Activated naive CD4-positive, alpha-beta T cell treated with anti-CD3 and anti-CD28 coated beads, Interleukin-2, amount 50 U/mL, for 24 hours (primary cell): ENCODE results near the gene NPAS3.

Experiments
- H3K27ac Mint-ChIP-seq: one replicate; pipeline ENCODE4 v1.8.0; 2021; ENCODE audit warnings: mild to moderate bottlenecking, mixed read lengths
- H3K27me3 Mint-ChIP-seq: one replicate; pipeline ENCODE4 v1.8.0; 2021; ENCODE audit warnings: mixed read lengths
- H3K36me3 Mint-ChIP-seq: one replicate; pipeline ENCODE4 v1.8.0; 2021; ENCODE audit warnings: mixed read lengths
- H3K4me1 Mint-ChIP-seq: one replicate; pipeline ENCODE4 v1.8.0; 2021; ENCODE audit warnings: mixed read lengths
- H3K4me3 Mint-ChIP-seq: one replicate; pipeline ENCODE4 v1.8.0; 2021; ENCODE audit warnings: mild to moderate bottlenecking, mixed read lengths
- H3K9me3 Mint-ChIP-seq: one replicate; pipeline ENCODE4 v1.8.0; 2021; ENCODE audit warnings: mixed read lengths

The NPAS3 gene

DNA sequence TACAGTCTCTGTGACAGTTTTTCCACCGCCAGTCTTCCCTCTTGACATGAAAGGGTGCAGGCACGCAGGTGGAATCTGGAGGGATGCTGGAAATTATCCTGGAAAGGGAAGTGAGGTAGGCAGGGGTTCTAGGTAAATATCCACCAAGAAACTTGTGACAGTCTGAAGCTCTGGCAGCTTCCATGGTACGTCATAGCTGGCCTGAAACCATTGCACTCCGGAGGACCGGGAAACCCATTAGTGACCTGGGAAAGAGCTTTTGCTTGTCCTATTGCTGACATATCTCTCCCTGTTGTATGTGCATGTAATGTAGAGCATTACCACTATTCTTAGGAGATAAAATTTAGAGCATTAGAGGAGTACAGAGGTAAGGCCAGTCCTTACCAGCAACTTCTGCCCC is 736.2 kb downstream of the NPAS3 start:
- Mint-ChIP-seq H3K36me3 (no peaks in the 10 kb centered on the region), H3K9me3 (no peaks in the 10 kb centered on the region)

DNA sequence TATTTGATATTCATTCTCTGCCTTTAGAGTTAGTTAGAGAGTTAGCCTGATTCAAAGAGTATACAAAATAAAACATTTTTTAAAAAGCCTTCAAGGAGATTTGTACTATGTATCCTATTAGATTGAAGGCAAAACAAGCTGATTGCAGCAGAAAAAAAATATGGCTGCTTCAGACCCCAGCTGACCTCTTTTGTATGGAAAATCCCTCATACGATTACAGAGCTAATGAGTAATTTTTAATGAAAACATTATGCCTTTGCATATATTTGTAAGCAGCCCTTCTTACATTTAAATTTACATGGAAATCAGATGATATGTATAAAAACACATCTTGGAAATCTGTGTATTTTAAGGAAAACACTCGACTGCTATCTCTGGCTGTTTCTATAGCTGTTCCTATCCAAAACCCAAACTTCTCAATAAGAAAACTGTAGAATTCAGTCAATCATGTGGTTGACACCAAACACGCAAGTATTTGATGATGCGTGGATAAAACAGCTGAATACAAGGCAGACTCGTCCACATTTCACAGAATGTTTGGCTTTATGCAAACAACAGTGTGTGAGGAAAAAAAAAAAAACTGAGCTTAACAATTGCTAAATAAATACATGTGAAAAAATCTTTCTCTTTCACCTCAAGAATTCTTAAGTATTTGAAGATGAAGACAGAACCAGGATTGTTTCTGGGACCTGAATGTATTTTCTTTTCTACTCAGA is 736.9 kb downstream of the NPAS3 start:
- no peaks in the 10 kb centered on the region for H3K9me3 Mint-ChIP-seq
- no peak overlapping the region for H3K4me3 Mint-ChIP-seq
- H3K27ac Mint-ChIP-seq, result no peak overlapping the region
- no peaks in the 10 kb centered on the region for H3K36me3 Mint-ChIP-seq
- H3K27me3 Mint-ChIP-seq, result no peaks in the 10 kb centered on the region
- H3K4me1 Mint-ChIP-seq, result no peaks in the 10 kb centered on the region

More for the DNA sequence above, 736.2 kb downstream of the NPAS3 start:
- Mint-ChIP-seq H3K4me1 (no peaks in the 10 kb centered on the region), H3K4me3 (no peak overlapping the region), H3K27ac (no peak overlapping the region), H3K27me3 (no peaks in the 10 kb centered on the region)

DNA sequence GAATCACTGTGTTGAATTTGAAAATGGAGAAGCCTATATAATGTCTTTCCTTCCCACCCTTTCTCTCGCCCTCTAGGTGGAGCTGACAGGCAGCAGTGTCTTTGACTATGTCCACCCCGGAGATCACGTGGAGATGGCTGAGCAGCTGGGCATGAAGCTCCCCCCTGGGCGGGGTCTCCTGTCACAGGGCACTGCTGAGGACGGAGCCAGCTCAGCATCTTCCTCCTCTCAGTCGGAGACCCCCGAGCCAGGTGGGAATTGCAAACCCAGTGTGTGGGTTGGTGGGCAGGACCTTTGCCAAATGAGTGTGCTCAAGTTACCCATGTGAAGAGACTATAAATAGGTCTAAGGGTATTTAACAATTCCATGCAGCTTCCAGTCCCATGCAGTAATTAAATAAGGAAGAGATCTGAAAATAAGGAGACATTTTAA is 737.5 kb downstream of the NPAS3 start:
- H3K4me1 Mint-ChIP-seq, result no peaks in the 10 kb centered on the region
- no peaks in the 10 kb centered on the region for H3K36me3 Mint-ChIP-seq
- H3K9me3 Mint-ChIP-seq, result no peaks in the 10 kb centered on the region
- H3K27ac Mint-ChIP-seq, result no peak overlapping the region
- H3K27me3 Mint-ChIP-seq, result no peaks in the 10 kb centered on the region
- no peak overlapping the region for H3K4me3 Mint-ChIP-seq

GRCh38 chr14:33676891-33677290 is 738.2 kb downstream of the NPAS3 start:
- Mint-ChIP-seq H3K4me3 (no peak overlapping the region), H3K27me3 (no peaks in the 10 kb centered on the region), H3K9me3 (no peaks in the 10 kb centered on the region), H3K36me3 (no peaks in the 10 kb centered on the region), H3K27ac (no peak overlapping the region), H3K4me1 (no peaks in the 10 kb centered on the region)

DNA sequence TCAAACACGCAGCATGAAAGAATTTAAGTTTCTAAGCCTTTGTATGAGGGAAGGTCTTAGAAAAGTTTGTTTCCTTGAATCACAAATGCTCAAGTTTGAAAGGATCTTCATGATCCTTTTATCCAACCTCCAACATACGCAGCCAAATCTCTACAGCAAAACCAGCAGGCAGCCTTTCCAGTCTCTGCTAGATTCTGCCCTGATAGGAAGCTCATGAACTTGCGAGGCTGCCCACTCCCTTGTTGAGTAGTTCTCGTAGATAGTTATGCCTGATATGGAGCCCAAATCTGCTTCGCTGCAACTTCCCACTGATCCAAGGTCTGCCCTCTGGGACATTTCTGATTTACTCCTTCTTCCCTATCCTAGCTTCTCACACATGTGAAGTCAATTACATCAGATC is 739.3 kb downstream of the NPAS3 start:
- Mint-ChIP-seq H3K9me3 (no peaks in the 10 kb centered on the region), H3K27me3 (no peaks in the 10 kb centered on the region), H3K4me1 (no peaks in the 10 kb centered on the region), H3K27ac (no peak overlapping the region), H3K4me3 (no peak overlapping the region), H3K36me3 (no peaks in the 10 kb centered on the region)

DNA sequence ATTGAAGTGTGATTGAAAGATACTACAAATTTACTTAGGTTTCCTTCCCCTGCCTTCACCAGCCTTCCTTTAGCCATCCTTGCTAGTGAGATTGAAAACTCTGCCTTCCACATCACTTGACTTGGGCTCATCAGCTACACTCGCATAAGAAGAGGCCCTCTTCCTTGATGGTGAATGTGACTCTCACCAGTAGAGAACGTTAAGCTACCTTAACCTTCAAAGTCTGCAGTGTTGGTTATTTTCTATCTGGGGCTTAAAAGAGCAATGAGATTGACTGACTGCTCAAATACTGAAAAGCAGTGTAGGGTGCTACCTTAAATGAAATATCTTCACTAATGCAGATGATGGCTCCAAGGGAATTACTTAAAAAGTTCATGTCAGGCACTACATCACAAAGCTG is 740.3 kb downstream of the NPAS3 start:
- Mint-ChIP-seq H3K27ac (no peak overlapping the region), H3K4me1 (no peaks in the 10 kb centered on the region), H3K27me3 (no peaks in the 10 kb centered on the region), H3K36me3 (no peaks in the 10 kb centered on the region), H3K4me3 (no peak overlapping the region), H3K9me3 (no peaks in the 10 kb centered on the region)

- Mint-ChIP-seq H3K27me3 (no peaks in the 10 kb centered on the region), H3K27ac (no peak overlapping the region), H3K9me3 (no peaks in the 10 kb centered on the region), H3K4me3 (no peak overlapping the region), H3K36me3 (no peaks in the 10 kb centered on the region), H3K4me1 (no peaks in the 10 kb centered on the region)
Measured at GRCh38 chr14:33679461-33680225, 741.0 kb downstream of the NPAS3 start.

DNA sequence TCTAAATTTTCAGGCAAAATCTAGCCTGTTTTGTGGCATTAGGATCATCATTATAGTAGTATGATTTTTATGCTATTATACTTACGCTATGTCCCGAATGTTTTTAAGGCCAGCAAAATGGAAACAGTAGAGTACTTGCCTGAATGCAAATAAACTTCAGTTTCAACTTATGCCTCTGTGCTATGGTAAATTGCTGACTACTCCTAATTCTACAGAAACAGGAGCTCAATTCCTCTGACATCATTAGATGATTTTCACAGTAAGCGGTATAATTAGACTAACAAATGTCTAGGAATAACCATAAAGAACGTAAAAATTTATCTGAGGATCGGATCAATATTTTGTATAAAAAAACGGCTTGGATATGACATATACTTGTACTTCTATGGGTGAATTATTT is 742.2 kb downstream of the NPAS3 start:
- Mint-ChIP-seq H3K27ac (no peak overlapping the region), H3K36me3 (no peaks in the 10 kb centered on the region), H3K4me3 (no peak overlapping the region), H3K4me1 (no peaks in the 10 kb centered on the region), H3K27me3 (no peaks in the 10 kb centered on the region), H3K9me3 (no peaks in the 10 kb centered on the region)

DNA sequence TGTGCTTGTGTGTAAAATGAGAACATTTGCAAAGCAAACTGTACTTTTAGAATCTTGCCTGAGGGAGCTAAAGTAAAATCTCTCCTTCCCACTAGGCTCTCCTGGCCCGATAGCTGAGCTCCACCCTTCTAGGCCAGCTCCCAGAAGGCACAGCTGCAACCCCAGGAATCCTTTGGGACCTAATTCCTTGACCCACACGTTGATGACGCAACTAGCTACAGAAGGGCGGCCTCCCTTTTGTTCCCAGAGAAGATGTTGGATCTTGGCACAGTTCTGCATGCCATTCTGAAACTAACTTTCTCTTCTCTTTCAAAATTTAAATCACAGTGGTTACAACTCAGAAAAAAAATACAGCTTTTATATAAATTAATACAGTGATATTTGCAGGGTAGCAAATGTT is 744.1 kb downstream of the NPAS3 start:
- Mint-ChIP-seq H3K4me1 (no peaks in the 10 kb centered on the region), H3K27ac (no peak overlapping the region), H3K36me3 (no peaks in the 10 kb centered on the region), H3K9me3 (no peaks in the 10 kb centered on the region), H3K27me3 (no peaks in the 10 kb centered on the region), H3K4me3 (no peak overlapping the region)

GRCh38 chr14:33685026-33685425 is 746.3 kb downstream of the NPAS3 start:
- H3K36me3 Mint-ChIP-seq, result no peaks in the 10 kb centered on the region
- H3K27ac Mint-ChIP-seq, result no peak overlapping the region
- no peaks in the 10 kb centered on the region for H3K9me3 Mint-ChIP-seq
- H3K27me3 Mint-ChIP-seq, result no peaks in the 10 kb centered on the region
- no peak overlapping the region for H3K4me3 Mint-ChIP-seq
- no peaks in the 10 kb centered on the region for H3K4me1 Mint-ChIP-seq

DNA sequence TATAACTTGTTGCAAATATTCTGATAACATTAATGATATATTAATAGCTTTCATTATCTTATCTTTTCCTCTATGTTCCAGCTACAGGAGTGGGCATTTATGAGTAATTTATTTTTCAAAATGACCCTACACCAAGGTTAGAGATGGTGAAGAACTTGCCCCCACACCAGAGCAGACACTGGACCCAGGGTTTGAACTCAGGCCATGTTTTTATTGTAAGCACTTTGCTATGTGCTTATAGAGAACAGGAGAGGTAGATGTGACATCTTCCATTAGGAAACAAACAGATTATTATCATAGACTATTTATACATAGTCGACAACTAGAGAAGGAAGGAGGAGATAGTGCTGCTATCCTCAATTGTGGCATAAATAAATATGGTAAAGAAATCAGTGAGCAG is 747.0 kb downstream of the NPAS3 start:
- H3K27me3 Mint-ChIP-seq, result no peaks in the 10 kb centered on the region
- H3K4me3 Mint-ChIP-seq, result no peak overlapping the region
- H3K27ac Mint-ChIP-seq, result no peak overlapping the region
- H3K36me3 Mint-ChIP-seq, result no peaks in the 10 kb centered on the region
- no peaks in the 10 kb centered on the region for H3K4me1 Mint-ChIP-seq
- no peaks in the 10 kb centered on the region for H3K9me3 Mint-ChIP-seq

GRCh38 chr14:33686218-33686617 is 747.5 kb downstream of the NPAS3 start:
- H3K27me3 Mint-ChIP-seq, result no peaks in the 10 kb centered on the region
- no peaks in the 10 kb centered on the region for H3K36me3 Mint-ChIP-seq
- no peaks in the 10 kb centered on the region for H3K9me3 Mint-ChIP-seq
- no peak overlapping the region for H3K4me3 Mint-ChIP-seq
- no peaks in the 10 kb centered on the region for H3K4me1 Mint-ChIP-seq
- no peak overlapping the region for H3K27ac Mint-ChIP-seq

GRCh38 chr14:33686856-33687255 is 748.2 kb downstream of the NPAS3 start:
- H3K4me1 Mint-ChIP-seq, result no peaks in the 10 kb centered on the region
- no peaks in the 10 kb centered on the region for H3K9me3 Mint-ChIP-seq
- no peak overlapping the region for H3K27ac Mint-ChIP-seq
- no peaks in the 10 kb centered on the region for H3K27me3 Mint-ChIP-seq
- H3K36me3 Mint-ChIP-seq, result no peaks in the 10 kb centered on the region
- H3K4me3 Mint-ChIP-seq, result no peak overlapping the region

- no peaks in the 10 kb centered on the region for H3K9me3 Mint-ChIP-seq
- no peak overlapping the region for H3K4me3 Mint-ChIP-seq
- H3K27me3 Mint-ChIP-seq, result no peaks in the 10 kb centered on the region
- H3K4me1 Mint-ChIP-seq, result no peaks in the 10 kb centered on the region
- H3K27ac Mint-ChIP-seq, result no peak overlapping the region
- no peaks in the 10 kb centered on the region for H3K36me3 Mint-ChIP-seq
Measured at GRCh38 chr14:33689680-33690079, 751.0 kb downstream of the NPAS3 start.

GRCh38 chr14:33691907-33692306 is 753.2 kb downstream of the NPAS3 start:
- H3K4me3 Mint-ChIP-seq, result no peak overlapping the region
- no peak overlapping the region for H3K27ac Mint-ChIP-seq
- no peaks in the 10 kb centered on the region for H3K27me3 Mint-ChIP-seq
- no peaks in the 10 kb centered on the region for H3K36me3 Mint-ChIP-seq
- H3K9me3 Mint-ChIP-seq, result no peaks in the 10 kb centered on the region
- no peaks in the 10 kb centered on the region for H3K4me1 Mint-ChIP-seq

DNA sequence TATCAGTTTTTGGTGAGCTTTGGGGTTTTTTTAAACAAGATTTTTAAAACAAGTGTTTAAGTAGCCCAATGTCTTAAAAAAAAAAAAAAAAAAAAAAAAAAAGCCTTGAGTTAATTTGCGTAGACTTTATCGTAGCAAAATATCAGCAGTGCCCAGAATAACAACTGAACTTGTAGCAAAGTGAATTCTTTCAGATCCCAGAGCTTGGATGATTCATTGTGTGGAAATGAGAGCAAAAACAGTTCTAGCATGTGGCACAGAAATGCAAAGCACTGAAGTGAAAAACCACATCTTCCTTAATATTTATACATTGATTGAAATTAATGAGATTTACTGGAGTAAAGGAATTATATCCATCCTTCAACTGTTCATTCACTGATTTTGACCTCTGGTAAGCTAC is 754.1 kb downstream of the NPAS3 start:
- H3K27ac Mint-ChIP-seq, result no peak overlapping the region
- H3K4me1 Mint-ChIP-seq, result no peaks in the 10 kb centered on the region
- H3K36me3 Mint-ChIP-seq, result no peaks in the 10 kb centered on the region
- H3K9me3 Mint-ChIP-seq, result no peaks in the 10 kb centered on the region
- H3K27me3 Mint-ChIP-seq, result no peaks in the 10 kb centered on the region
- no peak overlapping the region for H3K4me3 Mint-ChIP-seq
